BJ (cell line): ENCODE measurements around the gene PORCN. TPM values are rescaled to one million over a fixed set of nuclear protein-coding genes. Genes with fewer than 3 reads are reported as not detected.

ENCODE experiments used
- CTCF ChIA-PET: fragments of 350-600 bp; formaldehyde crosslinking; extraction: SDS; loops from one replicate; lab custom pipeline; 2021; ENCODE audit warnings: antibody characterized with exemption, inconsistent platforms; lab: Yijun Ruan, JAX
- POLR2A ChIA-PET: fragments of 300-600 bp; sonication (Branson Sonifier 250); formaldehyde crosslinking; extraction: SDS; loops from one replicate; lab custom pipeline; 2021; ENCODE audit warnings: antibody characterized with exemption; lab: Charles Lee
- DNase-seq: peaks from one replicate; pipeline ENCODE4 v3.0.0-alpha.2; 2011; ENCODE audit warnings: low read depth
- H3K27me3 ChIP-seq: 2 replicates; pipeline ENCODE4 v1.6.0; 2011; ENCODE audit warnings: low read length; ENCODE audit not compliant: control insufficient read depth, insufficient read depth
- H3K36me3 ChIP-seq: 2 replicates; pipeline ENCODE4 v1.5.1; 2011; ENCODE audit warnings: low read length; ENCODE audit not compliant: control insufficient read depth, insufficient read depth
- H3K4me3 ChIP-seq: 2 replicates; pipeline ENCODE4 v1.5.1; 2011; ENCODE audit warnings: low read depth, mild to moderate bottlenecking, control low read depth, low read length
- polyA plus RNA-seq: library from polyadenylated mRNA; depleted of rRNA; stranded (reverse); fragments of >200 nt; gene quantifications from 2 replicates; pipeline ENCODE4 v1.2.3, GENCODE V29; 2011
- TF ChIP-seq, protein P1 (sequence below): IDR thresholded peaks from 2 replicates; pipeline ENCODE4 v1.5.1; 2011; ENCODE audit warnings: low read depth, mild to moderate bottlenecking, control low read depth, inconsistent platforms, low read length, moderate library complexity; ENCODE audit not compliant: insufficient read depth

The PORCN gene
- polyA plus RNA-seq, 1 experiment, result 18.0 TPM

DNA sequence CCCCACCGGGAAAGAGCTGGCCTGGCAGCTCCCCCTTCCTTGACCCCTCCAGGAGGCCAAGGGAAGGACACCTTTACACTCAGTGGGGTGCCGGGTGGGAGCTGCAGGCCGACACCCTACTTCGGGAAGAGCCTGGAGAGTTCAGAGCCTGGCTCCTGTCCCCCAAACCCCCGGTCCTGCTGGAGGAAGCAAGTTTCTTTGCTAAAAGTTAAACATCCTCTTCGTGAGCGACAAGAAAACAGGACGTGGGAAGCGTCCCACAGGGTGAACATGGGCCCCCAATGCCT lies 35.1 kb upstream of the PORCN start:
- no peak overlapping the region for H3K4me3 ChIP-seq
- TF ChIP-seq, protein P1, sequence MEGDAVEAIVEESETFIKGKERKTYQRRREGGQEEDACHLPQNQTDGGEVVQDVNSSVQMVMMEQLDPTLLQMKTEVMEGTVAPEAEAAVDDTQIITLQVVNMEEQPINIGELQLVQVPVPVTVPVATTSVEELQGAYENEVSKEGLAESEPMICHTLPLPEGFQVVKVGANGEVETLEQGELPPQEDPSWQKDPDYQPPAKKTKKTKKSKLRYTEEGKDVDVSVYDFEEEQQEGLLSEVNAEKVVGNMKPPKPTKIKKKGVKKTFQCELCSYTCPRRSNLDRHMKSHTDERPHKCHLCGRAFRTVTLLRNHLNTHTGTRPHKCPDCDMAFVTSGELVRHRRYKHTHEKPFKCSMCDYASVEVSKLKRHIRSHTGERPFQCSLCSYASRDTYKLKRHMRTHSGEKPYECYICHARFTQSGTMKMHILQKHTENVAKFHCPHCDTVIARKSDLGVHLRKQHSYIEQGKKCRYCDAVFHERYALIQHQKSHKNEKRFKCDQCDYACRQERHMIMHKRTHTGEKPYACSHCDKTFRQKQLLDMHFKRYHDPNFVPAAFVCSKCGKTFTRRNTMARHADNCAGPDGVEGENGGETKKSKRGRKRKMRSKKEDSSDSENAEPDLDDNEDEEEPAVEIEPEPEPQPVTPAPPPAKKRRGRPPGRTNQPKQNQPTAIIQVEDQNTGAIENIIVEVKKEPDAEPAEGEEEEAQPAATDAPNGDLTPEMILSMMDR, result no peak
- H3K27me3 ChIP-seq, result no peaks in the 10 kb centered on the region
- POLR2A ChIA-PET, result no interaction called here
- CTCF ChIA-PET, result interaction anchor here (0.6 kb wide), 1 partner anchor 8 kb away, joined by 4 read pairs; no protein-coding TSS in a partner anchor
- DNase-seq, result no peak
- no peaks in the 10 kb centered on the region for H3K36me3 ChIP-seq

DNA sequence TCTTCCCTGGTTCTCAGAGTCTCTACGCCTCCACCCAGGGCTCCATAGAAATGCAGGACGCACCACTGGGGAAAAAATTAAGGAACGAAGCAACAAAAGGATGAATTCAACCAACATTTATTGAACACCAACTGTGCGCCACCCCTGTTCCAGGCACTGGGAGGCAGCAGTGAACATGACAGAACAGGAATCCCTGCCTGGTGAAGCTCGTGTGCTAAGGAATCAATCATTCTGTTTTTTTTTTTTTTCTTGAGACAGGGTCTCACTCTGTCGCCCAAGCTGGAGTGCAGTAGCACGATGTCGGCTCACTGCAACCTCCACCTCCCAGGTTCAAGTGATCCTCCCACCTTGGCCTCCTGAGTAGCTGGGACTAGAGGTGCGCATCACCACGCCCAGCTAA lies 34.7 kb upstream of the PORCN start:
- H3K27me3 ChIP-seq, result no peaks in the 10 kb centered on the region

DNA sequence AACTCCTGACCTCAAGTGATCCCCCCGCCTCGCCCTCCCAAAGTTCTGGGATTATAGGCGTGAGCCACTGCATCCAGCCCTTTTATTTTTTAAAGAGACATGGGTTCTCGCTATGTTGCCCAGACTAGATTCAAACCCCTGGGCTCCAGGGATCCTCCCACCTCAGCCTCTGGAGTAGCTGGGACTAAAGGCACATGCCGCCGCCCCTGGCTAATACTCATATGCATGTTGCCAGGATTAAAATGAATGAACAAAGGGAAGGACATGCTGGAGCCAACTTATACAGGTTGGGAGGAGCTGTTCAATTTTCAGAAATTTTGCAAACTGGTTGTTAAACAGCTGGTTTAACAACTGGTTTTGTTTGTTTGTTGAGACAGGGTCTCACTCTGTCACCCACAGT lies 34.2 kb upstream of the PORCN start:
- POLR2A ChIA-PET, result no interaction called here
- CTCF ChIA-PET, result interaction anchor here (0.7 to 1.2 kb wide), 2 partner anchors 18 to 20 kb away, joined by 3 to 4 read pairs; no protein-coding TSS in a partner anchor
- TF ChIP-seq, protein P1, result no peak
- H3K4me3 ChIP-seq, result no peak overlapping the region
- DNase-seq, result no peak
- H3K36me3 ChIP-seq, result no peaks in the 10 kb centered on the region
- no peaks in the 10 kb centered on the region for H3K27me3 ChIP-seq

More for the DNA sequence above, 34.7 kb upstream of the PORCN start:
- no peak for DNase-seq
- no peak overlapping the region for H3K4me3 ChIP-seq
- H3K36me3 ChIP-seq, result no peaks in the 10 kb centered on the region
- TF ChIP-seq, protein P1, result no peak
- CTCF ChIA-PET, result interaction anchor here (0.6 to 1.2 kb wide), 3 partner anchors 8 to 20 kb away, joined by 3 to 4 read pairs (median 4); no protein-coding TSS in a partner anchor
- POLR2A ChIA-PET, result no interaction called here

DNA sequence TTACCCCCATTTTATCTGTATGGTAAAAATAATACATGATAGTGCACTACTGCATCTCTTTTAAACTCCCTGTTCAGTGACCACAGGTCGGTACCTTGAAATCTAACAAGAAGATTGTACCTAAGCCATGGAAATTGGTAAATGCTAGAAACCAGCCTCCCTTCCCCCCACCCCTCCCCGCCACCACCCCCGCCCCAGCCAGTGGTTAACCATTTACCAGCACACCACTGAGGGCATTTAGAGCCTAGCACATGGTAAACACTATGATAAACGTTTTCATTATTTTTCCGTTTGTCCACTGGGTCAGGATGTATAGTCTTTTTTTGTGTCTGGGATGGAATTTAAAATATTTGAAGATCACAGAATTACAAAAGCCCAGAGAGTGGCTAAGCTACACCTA lies 33.5 kb upstream of the PORCN start:
- Histone ChIP-seq H3K36me3 (no peaks in the 10 kb centered on the region), H3K27me3 (no peaks in the 10 kb centered on the region), H3K4me3 (peak overlapping the region; percentile 86)
- ChIA-PET POLR2A (no interaction called here), CTCF (interaction anchor here (1.2 kb wide), 1 partner anchor 17 kb away, joined by 3 read pairs; no protein-coding TSS in a partner anchor)
- TF ChIP-seq, protein P1, result no peak
- no peak for DNase-seq

DNA sequence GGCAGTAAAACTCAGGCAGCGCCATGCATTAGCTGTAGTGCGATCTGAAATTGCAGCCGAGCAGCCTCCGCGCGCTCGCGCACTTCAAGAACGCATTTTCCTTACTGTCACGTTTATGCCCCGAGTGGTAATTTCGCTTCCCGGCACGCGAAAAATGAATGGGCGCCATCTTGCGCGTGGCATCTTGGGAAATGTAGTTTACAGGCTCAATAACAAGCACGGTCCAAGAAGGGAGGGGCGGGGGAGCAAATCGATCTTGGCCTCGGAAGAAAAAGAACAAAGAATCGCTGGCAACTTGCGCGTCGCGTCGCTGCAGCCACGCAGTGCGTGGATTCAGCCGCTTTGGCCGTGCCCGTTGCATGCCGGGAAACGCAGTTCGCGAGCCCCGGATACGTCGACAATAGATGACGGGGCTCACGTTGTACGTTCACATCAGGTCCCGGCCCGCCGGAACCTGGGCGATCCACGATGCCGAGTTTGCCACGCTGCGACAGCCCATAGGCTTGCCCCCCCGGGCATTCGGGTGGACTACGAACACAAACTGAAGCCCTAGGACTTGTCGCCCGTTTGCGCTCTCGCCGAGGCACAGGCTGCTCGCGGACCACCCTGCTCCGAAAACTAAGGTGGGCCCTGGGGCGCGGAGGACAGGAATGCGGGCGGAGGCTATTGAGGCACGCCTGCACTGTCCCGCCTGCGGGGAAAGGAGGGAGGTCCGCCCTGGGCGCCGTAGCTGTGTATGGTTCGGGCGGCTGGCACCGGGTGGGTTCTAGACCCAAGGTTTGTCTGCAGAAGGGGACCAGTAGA lies 32.8 kb upstream of the PORCN start, which contains the start of gene FTSJ1:
Gene FTSJ1, plus strand, starts transcription at position 426 of the 804 bp plus-strand sequence. CDS start 1,849 bp downstream, outside the sequence.
- POLR2A ChIA-PET, result interaction anchor here (0.5 to 0.6 kb wide), 2 partner anchors 98 to 611 kb away, joined by 3 read pairs; partner anchors contain the start of gene RBM3
- TF ChIP-seq, protein P1, result no peak
- peak within 1 kb of the TSS; percentile 86 for H3K4me3 ChIP-seq
- CTCF ChIA-PET, result no interaction called here
- peak; percentile 82 for DNase-seq
- H3K36me3 ChIP-seq, result no peaks in the 10 kb centered on the region
- no peaks in the 10 kb centered on the region for H3K27me3 ChIP-seq
